Karpas-422 (cell line): ENCODE data around the gene PKIB. TPM values are rescaled to one million over a fixed set of nuclear protein-coding genes. Genes with fewer than 3 reads are reported as not detected.

Experiments used
- DNase-seq: peaks from one replicate; pipeline ENCODE4 v3.0.0-alpha.2; 2015
- H2AFZ ChIP-seq: fragments of 200-600 bp; sonication (generic); 2 replicates; pipeline ENCODE4 v1.6.1; 2014; ENCODE audit warnings: antibody characterized with exemption, low read length, mixed read lengths
- H3K27ac ChIP-seq: fragments of 200-600 bp; sonication (generic); 2 replicates; pipeline ENCODE4 v1.5.1; 2014; ENCODE audit warnings: mild to moderate bottlenecking, low read length, moderate library complexity
- H3K27me3 ChIP-seq: fragments of 200-600 bp; sonication (generic); 2 replicates; pipeline ENCODE4 v1.6.1; 2014; ENCODE audit warnings: low read length, mixed read lengths
- H3K36me3 ChIP-seq: fragments of 200-600 bp; sonication (generic); 2 replicates; pipeline ENCODE4 v1.6.1; 2014; ENCODE audit warnings: low read length, mixed read lengths; ENCODE audit not compliant: insufficient read depth
- H3K4me1 ChIP-seq: fragments of 200-600 bp; sonication (generic); 2 replicates; pipeline ENCODE4 v1.6.1; 2014; ENCODE audit warnings: mild to moderate bottlenecking, low read length, mixed read lengths
- H3K4me2 ChIP-seq: fragments of 200-600 bp; sonication (generic); 2 replicates; pipeline ENCODE4 v1.6.1; 2014; ENCODE audit warnings: low read length, low read depth, mild to moderate bottlenecking; ENCODE audit not compliant: poor library complexity, severe bottlenecking
- H3K4me3 ChIP-seq: fragments of 200-600 bp; sonication (generic); 2 replicates; pipeline ENCODE4 v1.5.1; 2014; ENCODE audit warnings: mild to moderate bottlenecking, antibody characterized with exemption, low read length, mixed read lengths
- H3K79me2 ChIP-seq: fragments of 200-600 bp; sonication (generic); 2 replicates; pipeline ENCODE4 v1.6.1; 2014; ENCODE audit warnings: mild to moderate bottlenecking, low read length, mixed read lengths
- H3K9ac ChIP-seq: fragments of 200-600 bp; sonication (generic); 2 replicates; pipeline ENCODE4 v1.6.0; 2014; ENCODE audit warnings: low read length
- H3K9me2 ChIP-seq: fragments of 200-600 bp; sonication (generic), shearing (Covaris generic); replicated peaks from 2 replicates; pipeline ENCODE4 v1.6.0; 2014; ENCODE audit warnings: mild to moderate bottlenecking, low read length, moderate library complexity; ENCODE audit not compliant: insufficient read depth
- H3K9me3 ChIP-seq: fragments of 300-700, 200-600 bp; sonication (generic); 2 replicates; pipeline ENCODE4 v1.6.1; 2014; ENCODE audit warnings: low read length, mixed read lengths
- H4K20me1 ChIP-seq: fragments of 200-600 bp; sonication (generic); 2 replicates; pipeline ENCODE4 v1.6.1; 2014; ENCODE audit warnings: mild to moderate bottlenecking, antibody characterized with exemption, low read length, low read depth; ENCODE audit not compliant: insufficient read depth
- total RNA-seq: library from RNA; depleted of rRNA; stranded (reverse); fragments of >200 nt; shearing (Covaris generic); gene quantifications from 2 replicates; pipeline ENCODE4 v1.2.3, GENCODE V29; 2014; ENCODE audit warnings: low replicate concordance

PKIB gene
- total RNA-seq, 1 experiment from 2014 or later, result 1.7 TPM

DNA sequence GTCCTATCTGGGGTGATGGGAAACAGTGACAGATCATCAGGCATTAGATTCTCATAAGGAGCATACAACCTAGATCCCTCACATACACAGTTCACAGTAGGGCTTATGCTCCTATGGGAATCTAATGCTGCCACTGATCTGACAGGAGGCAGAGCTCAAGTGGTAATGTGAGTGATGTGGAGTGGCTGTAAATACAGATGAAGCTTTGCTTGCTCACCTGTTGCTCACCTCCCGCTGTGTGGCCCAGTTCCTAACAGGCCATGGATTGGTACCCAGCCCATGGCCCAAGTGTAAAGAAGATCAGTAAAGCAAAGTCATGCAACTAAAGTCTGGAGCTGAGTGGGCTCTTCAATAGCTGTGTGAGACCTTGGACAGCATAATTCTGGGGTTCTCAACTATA is 65.9 kb downstream of the PKIB start:
- Histone ChIP-seq H3K4me3 (no peak overlapping the region), H3K79me2 (no peaks in the 10 kb centered on the region), H3K4me2 (no peak overlapping the region), H3K4me1 (no peaks in the 10 kb centered on the region), H3K27me3 (no peaks in the 10 kb centered on the region), H3K9me2 (no peaks in the 10 kb centered on the region), H3K9me3 (no peaks in the 10 kb centered on the region), H2AFZ (no peak overlapping the region), H4K20me1 (no peaks in the 10 kb centered on the region), H3K27ac (no peak overlapping the region), H3K9ac (no peak overlapping the region), H3K36me3 (no peaks in the 10 kb centered on the region)
- DNase-seq, result no peak

DNA sequence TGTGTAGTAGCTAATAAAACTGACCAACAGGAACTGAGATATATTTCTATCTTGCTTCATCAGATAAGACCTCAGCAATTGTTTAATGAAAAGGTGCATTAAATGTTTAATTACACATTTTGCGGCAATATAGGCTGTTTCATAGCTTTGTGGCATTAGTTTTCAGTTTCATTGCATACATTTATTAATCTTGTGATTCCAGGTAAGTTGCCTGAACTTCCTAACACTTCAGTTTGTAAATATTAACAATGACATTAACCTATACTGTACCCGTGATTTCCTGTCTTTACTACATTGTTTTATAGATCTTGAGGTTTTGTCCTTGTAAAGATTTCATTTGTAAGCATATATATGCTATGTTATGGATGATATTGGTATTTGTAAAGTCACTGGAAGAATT is 66.5 kb downstream of the PKIB start:
- Histone ChIP-seq H2AFZ (no peak overlapping the region), H3K9me3 (no peaks in the 10 kb centered on the region), H3K4me1 (no peaks in the 10 kb centered on the region), H3K27me3 (no peaks in the 10 kb centered on the region), H3K27ac (no peak overlapping the region), H3K4me2 (no peak overlapping the region), H3K4me3 (no peak overlapping the region), H3K9ac (no peak overlapping the region), H3K36me3 (no peaks in the 10 kb centered on the region), H4K20me1 (no peaks in the 10 kb centered on the region), H3K9me2 (no peaks in the 10 kb centered on the region), H3K79me2 (no peaks in the 10 kb centered on the region)
- DNase-seq, result no peak

DNA sequence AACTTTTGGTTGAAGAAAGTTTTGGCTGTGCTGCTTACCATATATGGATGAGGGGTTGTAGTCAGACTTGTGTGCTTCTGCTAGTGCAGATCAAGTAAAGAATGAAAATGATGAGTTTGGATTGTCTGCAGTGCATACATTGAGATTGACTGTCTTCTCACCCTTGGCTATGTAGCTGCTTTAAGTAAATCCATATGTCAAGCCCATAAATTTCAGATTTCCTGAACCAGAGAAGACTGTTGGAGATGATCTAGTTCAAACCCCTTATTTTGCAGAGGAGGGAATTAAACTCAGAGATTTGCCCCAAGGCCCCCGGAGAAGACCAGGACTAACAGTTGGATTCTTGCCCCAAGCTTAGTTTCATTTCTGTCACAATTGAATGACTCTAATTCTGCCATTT is 67.2 kb downstream of the PKIB start:
- no peaks in the 10 kb centered on the region for H3K9me3 ChIP-seq
- H3K79me2 ChIP-seq, result no peaks in the 10 kb centered on the region
- H3K9me2 ChIP-seq, result no peaks in the 10 kb centered on the region
- H4K20me1 ChIP-seq, result no peaks in the 10 kb centered on the region
- no peak overlapping the region for H3K27ac ChIP-seq
- no peaks in the 10 kb centered on the region for H3K36me3 ChIP-seq
- no peak overlapping the region for H3K9ac ChIP-seq
- no peak overlapping the region for H3K4me2 ChIP-seq
- H3K4me3 ChIP-seq, result no peak overlapping the region
- no peak for DNase-seq
- no peak overlapping the region for H2AFZ ChIP-seq
- no peaks in the 10 kb centered on the region for H3K4me1 ChIP-seq
- H3K27me3 ChIP-seq, result no peaks in the 10 kb centered on the region

DNA sequence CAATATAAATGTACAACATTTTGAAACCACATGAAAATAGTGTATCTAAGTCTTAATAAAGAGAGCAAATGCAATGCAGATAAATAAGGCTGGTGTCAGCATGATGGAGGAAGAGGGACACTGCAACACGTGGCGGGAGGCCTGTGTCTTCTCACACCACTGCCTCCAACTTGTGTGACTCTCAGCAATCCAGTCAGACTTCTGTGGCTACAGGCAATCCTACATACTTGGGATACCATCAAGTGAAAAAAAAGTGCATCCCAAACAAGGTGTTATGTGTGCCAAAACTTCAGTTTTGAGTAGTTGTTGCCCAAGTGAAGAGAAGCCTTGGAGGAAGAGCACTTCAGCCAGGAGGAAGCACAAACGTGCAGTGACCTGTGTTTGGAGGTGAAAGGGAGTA is 68.6 kb downstream of the PKIB start:
- H3K9ac ChIP-seq, result no peak overlapping the region
- H3K9me3 ChIP-seq, result no peaks in the 10 kb centered on the region
- no peak for DNase-seq
- no peaks in the 10 kb centered on the region for H4K20me1 ChIP-seq
- H3K36me3 ChIP-seq, result no peaks in the 10 kb centered on the region
- H3K4me1 ChIP-seq, result no peaks in the 10 kb centered on the region
- H3K4me3 ChIP-seq, result no peak overlapping the region
- no peaks in the 10 kb centered on the region for H3K9me2 ChIP-seq
- no peak overlapping the region for H2AFZ ChIP-seq
- no peaks in the 10 kb centered on the region for H3K27me3 ChIP-seq
- no peak overlapping the region for H3K27ac ChIP-seq
- H3K4me2 ChIP-seq, result no peak overlapping the region
- no peaks in the 10 kb centered on the region for H3K79me2 ChIP-seq

DNA sequence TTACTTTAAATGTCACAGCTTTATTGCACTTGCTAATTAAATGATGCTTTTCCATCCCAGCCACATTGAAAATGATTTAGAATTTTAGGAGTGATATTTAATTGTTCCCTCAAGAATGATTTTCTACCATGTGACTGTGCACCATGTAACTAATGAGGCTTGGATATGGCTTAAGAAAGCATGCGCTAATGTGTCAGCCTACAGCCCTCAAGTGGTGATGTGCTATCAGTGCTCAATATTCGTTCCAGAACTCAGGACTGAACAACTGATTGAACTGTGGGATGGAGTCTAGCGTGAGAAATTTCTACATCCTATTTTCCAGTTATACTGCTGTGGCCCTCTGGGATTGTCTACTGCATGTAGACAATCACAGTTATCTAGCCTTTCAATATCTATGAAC is 71.5 kb downstream of the PKIB start:
- Histone ChIP-seq H2AFZ (no peak overlapping the region), H3K27me3 (no peaks in the 10 kb centered on the region), H3K4me1 (no peaks in the 10 kb centered on the region), H3K4me2 (no peak overlapping the region), H3K9ac (no peak overlapping the region), H3K36me3 (no peaks in the 10 kb centered on the region), H3K9me2 (no peaks in the 10 kb centered on the region), H3K27ac (no peak overlapping the region), H3K9me3 (no peaks in the 10 kb centered on the region), H3K79me2 (no peaks in the 10 kb centered on the region), H3K4me3 (no peak overlapping the region), H4K20me1 (no peaks in the 10 kb centered on the region)
- DNase-seq, result no peak

DNA sequence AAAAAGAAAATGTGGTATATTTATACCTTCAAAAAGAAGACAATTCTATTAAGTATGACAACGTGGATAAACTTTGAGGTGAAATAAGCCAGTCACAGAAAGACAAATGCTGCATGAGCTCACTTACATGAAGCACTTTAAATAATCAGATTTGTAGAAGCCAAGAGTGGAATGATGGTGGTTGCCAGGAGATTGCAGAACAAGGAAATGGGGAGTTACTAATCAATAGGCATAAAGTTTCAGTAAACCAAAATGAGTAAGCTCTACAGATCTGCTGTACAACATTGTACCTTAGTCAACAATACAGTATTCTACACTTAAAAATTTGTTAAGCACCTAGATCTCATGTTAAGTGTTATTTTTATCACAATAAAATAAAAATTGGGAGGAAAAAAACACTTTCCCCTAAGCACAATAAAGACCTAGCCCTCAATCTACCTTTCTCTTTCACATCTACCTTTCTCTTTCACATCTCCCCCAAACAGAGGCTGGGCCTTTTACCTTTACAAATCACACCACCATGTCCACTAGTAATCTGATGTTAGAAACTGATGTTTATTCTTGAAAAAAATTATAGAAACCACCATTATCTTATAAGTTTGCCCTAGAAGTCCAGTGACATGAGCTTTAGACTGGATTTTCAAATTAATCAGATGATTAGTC is 73.9 kb downstream of the PKIB start:
- DNase-seq, result no peak
- no peak overlapping the region for H3K27ac ChIP-seq
- no peak overlapping the region for H3K9ac ChIP-seq
- no peaks in the 10 kb centered on the region for H3K4me1 ChIP-seq
- H3K4me2 ChIP-seq, result no peak overlapping the region
- H3K9me2 ChIP-seq, result no peaks in the 10 kb centered on the region
- H3K9me3 ChIP-seq, result no peaks in the 10 kb centered on the region
- no peak overlapping the region for H2AFZ ChIP-seq
- H4K20me1 ChIP-seq, result no peaks in the 10 kb centered on the region
- no peaks in the 10 kb centered on the region for H3K27me3 ChIP-seq
- no peaks in the 10 kb centered on the region for H3K36me3 ChIP-seq
- H3K4me3 ChIP-seq, result no peak overlapping the region
- H3K79me2 ChIP-seq, result no peaks in the 10 kb centered on the region

DNA sequence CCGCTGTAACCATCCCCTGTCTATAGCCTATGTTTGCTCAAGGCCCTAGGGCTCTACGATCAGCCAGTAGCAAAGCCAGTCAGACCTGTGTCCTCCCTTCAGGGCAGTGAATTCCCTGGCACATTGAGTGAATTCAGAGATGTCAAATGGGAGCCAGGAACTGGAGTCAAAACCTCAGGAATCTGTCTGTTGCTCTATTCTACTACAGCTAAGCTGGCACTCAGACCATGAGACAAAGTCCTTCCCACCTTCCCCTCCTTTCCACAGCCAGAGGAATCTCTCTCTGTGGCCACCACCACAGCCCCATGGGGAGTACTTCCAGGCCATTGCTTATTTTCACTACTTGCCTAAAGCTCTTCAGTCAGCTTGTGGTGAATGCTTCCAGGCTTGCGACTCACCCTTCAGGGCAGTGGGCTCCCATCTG is 82.0 kb downstream of the PKIB start:
- no peaks in the 10 kb centered on the region for H3K79me2 ChIP-seq
- no peak overlapping the region for H3K4me2 ChIP-seq
- DNase-seq, result no peak
- no peaks in the 10 kb centered on the region for H3K9me3 ChIP-seq
- H3K9ac ChIP-seq, result no peak overlapping the region
- H3K4me1 ChIP-seq, result no peaks in the 10 kb centered on the region
- no peaks in the 10 kb centered on the region for H4K20me1 ChIP-seq
- H3K4me3 ChIP-seq, result no peak overlapping the region
- H3K27me3 ChIP-seq, result no peaks in the 10 kb centered on the region
- H2AFZ ChIP-seq, result no peak overlapping the region
- no peak overlapping the region for H3K27ac ChIP-seq
- no peaks in the 10 kb centered on the region for H3K9me2 ChIP-seq
- no peaks in the 10 kb centered on the region for H3K36me3 ChIP-seq

DNA sequence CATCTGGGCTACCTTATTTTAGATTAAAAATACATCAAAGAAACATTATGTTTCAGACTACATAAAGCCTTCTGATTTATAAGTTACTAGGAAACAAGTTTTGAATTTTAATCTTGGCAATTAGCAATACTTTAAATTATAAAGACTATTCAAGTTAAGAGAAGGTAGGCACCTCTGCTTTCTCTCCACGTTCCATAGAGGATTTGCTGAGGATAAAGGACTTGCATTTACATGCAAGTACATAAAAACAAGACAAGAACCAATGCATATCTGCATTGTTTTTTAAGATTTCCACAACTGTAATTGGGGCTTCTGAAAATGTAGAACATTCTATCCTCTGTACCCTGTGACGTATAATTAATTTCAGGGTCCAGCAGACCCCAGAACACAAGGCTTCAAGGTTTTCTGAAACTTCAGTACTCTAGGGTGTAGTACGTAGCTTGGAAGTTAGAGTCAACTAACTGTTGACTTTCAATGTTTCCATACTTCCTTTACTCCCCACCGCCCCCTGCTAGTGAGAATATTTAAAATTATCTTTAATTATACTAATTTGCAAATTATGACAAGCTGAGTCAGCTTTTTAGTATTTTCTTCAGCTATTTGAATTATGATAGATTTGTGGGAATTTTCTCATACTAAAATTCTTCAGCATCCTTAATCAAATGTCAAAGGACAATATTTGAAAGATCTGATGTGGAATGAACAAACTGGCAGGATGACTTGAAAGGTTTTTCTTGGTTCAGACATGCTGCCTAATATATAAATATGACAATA is 82.8 kb downstream of the PKIB start:
- H3K4me2 ChIP-seq, result no peak overlapping the region

More for the DNA sequence above, 82.8 kb downstream of the PKIB start:
- Histone ChIP-seq H3K79me2 (no peaks in the 10 kb centered on the region), H2AFZ (no peak overlapping the region), H3K9me3 (no peaks in the 10 kb centered on the region), H4K20me1 (no peaks in the 10 kb centered on the region), H3K9me2 (no peaks in the 10 kb centered on the region), H3K36me3 (no peaks in the 10 kb centered on the region), H3K4me1 (no peaks in the 10 kb centered on the region), H3K27me3 (no peaks in the 10 kb centered on the region), H3K9ac (no peak overlapping the region), H3K27ac (no peak overlapping the region), H3K4me3 (no peak overlapping the region)
- DNase-seq, result no peak
